ENCODE data around the gene PTTG1.

DNA sequence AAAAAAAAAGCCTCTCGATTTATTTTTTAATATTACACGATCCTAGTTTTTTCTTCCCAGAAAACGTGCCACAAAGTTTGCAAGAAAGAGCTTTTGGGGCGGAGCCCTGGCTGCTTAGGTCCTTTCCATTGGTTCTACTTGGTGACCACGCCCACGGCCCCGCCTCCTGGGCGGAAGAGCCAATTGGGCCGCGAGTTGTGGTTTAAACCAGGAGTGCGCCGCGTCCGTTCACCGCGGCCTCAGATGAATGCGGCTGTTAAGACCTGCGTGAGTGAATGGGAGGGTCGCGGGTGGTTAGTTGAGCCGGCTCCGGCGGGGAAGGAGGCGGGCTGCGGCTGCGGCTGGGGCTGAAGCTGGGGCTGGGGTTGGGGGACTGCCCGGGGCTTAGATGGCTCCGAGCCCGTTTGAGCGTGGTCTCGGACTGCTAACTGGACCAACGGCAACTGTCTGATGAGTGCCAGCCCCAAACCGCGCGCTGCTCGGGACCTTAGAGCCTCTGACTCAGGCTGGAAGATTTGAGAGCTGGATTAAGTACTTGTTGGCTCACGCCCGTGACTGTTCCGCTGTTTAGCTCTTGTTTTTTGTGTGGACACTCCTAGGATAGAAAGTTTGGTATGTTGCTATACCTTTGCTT lies at the start of gene PTTG1:
- TF ChIP-seq, protein P1, sequence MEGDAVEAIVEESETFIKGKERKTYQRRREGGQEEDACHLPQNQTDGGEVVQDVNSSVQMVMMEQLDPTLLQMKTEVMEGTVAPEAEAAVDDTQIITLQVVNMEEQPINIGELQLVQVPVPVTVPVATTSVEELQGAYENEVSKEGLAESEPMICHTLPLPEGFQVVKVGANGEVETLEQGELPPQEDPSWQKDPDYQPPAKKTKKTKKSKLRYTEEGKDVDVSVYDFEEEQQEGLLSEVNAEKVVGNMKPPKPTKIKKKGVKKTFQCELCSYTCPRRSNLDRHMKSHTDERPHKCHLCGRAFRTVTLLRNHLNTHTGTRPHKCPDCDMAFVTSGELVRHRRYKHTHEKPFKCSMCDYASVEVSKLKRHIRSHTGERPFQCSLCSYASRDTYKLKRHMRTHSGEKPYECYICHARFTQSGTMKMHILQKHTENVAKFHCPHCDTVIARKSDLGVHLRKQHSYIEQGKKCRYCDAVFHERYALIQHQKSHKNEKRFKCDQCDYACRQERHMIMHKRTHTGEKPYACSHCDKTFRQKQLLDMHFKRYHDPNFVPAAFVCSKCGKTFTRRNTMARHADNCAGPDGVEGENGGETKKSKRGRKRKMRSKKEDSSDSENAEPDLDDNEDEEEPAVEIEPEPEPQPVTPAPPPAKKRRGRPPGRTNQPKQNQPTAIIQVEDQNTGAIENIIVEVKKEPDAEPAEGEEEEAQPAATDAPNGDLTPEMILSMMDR (IDR thresholded peaks at IDR 0.05): no peak
- no peak for TF ChIP-seq EZH2 (IDR thresholded peaks at IDR 0.05; ENCODE audit: borderline replicate concordance, insufficient read depth, low read depth, low read length, poor library complexity, severe bottlenecking)

All from B cell (primary cell).